HG03571 (cell line): ENCODE data around the gene AUTS2.
A peak's percentile ranks its signal among the peaks of the same experiment; 100 is the strongest.

Experiments
- ATAC-seq: cut with Tn5 transposase; IDR thresholded peaks from one replicate; pipeline ENCODE4 v1.9.1; 2021; ENCODE audit not compliant: unreplicated experiment

Gene AUTS2

GRCh38 chr7:69813637-69814240 lies 215.5 kb downstream of the AUTS2 start:
- no peak for ATAC-seq

DNA sequence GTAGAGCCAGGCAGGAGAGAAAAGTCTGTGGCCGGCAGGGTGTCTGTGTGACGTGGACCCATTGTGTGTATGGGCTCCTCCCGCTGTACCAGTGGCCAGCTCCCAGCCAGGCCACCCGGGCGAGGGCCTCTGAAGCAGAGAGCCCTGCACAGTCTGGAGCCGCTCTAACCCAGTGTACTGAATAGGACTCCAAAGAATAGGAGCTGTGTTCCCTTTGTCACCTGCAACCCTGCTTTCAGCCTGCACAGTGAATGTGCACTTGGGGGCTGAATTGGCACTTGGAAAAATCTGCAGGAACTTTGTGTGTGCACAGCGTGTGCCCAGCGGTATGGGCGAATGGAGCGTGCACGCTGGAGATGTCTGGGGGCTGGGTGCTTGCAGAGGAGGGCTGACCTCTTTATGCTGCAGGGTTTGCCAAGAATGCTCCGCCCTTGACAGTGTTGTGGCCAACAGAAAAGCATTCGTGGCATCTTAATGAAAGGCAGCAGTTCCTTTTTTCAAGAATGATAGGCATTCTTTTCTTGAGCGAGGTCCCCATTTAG lies 216.2 kb downstream of the AUTS2 start:
- ATAC-seq: no peak

DNA sequence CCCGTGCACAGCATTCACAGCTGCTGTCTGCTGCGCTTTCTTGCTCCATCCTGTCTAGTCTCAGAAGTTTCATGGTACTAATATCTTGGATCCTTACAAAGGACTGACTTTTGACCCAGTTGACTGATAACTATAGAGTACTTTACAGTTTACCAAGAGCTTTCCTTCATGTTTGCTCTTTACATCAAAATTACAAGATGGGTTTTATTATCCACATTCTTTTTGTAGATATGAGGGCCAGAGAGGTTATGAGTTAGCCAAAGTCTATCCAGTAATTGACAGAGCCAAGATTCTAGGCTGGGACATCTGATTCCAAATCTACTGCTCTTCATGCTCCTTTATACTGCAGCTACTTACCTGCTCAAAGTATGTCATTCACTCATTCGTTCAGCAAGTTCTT lies 218.2 kb downstream of the AUTS2 start:
- ATAC-seq: no peak

- ATAC-seq: no peak
These were observed 218.8 kb downstream of the AUTS2 start for GRCh38 chr7:69817121-69817520.

GRCh38 chr7:69817841-69818635 lies 219.8 kb downstream of the AUTS2 start:
- no peak for ATAC-seq

GRCh38 chr7:69818636-69819332 lies 220.5 kb downstream of the AUTS2 start:
- no peak for ATAC-seq

DNA sequence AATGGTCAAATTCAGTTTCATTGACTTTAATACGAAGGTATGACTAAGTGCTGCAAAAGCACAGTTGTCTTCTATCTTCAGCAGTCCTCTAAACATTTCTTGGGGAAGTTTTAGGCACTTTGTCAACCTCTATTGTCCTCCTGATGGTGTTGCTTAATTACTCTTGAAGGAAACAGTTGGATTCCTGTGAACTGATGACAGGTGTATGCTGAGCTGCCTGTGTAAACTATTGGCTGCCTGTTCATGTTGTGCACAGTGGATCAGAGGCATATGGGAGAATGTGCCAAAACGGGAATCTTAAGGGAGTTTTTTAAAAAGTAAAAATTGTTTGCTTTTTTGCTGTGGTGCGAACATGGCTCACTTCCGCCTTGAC lies 221.0 kb downstream of the AUTS2 start:
- ATAC-seq: no peak

- ATAC-seq: no peak
These were observed 222.4 kb downstream of the AUTS2 start for GRCh38 chr7:69820479-69821192.

DNA sequence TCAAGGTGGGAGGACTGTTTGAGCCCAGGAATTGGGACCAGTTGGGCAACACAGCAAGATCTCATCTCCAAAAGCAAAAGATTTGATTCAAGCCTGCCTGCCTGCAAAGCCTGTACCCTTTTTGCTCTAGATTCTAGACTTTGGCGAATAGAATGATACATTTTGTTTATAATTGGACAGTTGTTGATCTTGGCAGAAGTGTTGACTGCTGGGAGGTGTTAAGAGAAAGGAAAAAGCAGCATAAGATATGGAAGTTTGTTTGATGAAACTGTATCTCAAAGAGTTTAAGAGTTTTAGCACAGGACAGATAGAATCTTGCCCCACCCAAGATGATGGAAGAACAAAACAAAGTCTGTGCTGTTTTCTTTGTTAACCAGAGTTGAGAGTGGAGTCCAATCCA lies 224.1 kb downstream of the AUTS2 start:
- no peak for ATAC-seq

DNA sequence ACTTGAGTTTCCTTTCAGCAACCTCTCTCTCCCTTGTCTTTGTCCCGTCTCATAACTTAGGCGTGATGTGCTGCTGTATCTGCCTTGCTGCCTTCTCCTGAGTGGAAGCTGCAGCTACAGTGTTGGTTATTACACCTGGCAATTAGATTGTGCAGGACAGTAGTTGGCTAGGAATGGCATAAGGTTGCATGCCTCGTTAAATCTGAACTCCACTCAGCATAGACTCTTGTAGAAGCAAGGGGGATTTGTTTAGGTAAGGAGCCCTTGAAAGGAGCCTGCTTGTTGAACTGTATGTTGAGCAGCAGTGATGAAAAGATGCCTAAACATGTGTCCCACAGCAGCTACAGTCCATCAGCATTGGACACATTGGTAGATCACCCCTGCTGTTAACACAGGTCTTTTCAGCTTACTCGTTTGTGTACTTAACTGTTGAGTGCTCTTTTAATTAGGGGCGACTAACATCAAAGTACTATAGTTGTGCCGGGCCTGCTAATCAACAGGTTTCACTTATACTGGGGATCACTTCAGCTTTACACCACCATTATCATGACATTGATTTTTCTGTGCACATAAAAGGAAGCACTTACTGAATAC lies 225.0 kb downstream of the AUTS2 start:
- ATAC-seq: no peak

- ATAC-seq: no peak
These were observed 227.1 kb downstream of the AUTS2 start for GRCh38 chr7:69825113-69825972.

DNA sequence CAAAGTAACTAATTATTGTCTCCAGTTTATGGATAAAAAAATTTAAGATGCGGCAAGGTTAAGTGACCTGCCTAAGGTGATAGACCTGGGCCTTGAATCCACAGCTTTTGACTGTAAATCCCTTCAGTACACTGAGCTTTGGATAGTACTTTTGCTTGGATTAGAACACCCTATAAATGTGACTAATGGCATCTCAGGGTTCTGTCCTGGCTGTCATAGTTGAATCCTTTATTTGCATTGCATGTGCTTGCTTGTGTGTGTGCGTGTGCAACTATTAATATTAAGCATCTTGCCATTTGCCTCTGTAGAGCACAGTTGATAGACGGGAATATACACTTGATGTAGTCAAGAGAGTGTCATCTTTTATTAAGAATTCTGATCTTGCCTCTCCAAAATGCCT lies 228.0 kb downstream of the AUTS2 start:
- no peak for ATAC-seq

DNA sequence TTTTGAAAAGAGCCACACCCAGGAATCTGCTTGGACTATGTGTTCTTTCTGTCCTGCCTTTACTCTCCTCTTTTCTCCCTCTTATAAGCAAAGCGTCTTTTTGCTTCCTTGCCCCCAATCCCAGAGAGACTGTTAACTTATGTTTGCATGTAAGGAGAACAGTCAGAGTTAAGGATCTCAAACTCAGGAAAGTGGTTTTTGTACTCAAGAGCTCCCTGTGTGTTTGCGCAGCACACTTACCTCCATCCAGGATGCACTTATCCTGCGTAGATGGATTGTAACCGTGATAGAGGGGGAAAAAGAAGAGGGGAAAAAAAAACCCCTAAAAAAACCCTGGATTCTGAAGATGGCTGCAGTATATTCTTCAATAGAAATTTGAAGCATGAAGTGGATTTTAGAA lies 228.9 kb downstream of the AUTS2 start:
- no peak for ATAC-seq

- no peak for ATAC-seq
These were observed 229.3 kb downstream of the AUTS2 start for GRCh38 chr7:69827558-69827957.

- no peak for ATAC-seq
These were observed 234.1 kb downstream of the AUTS2 start for GRCh38 chr7:69832356-69832755.

GRCh38 chr7:69833964-69834363 lies 235.7 kb downstream of the AUTS2 start:
- no peak for ATAC-seq

GRCh38 chr7:69836702-69837101 lies 238.4 kb downstream of the AUTS2 start:
- no peak for ATAC-seq

DNA sequence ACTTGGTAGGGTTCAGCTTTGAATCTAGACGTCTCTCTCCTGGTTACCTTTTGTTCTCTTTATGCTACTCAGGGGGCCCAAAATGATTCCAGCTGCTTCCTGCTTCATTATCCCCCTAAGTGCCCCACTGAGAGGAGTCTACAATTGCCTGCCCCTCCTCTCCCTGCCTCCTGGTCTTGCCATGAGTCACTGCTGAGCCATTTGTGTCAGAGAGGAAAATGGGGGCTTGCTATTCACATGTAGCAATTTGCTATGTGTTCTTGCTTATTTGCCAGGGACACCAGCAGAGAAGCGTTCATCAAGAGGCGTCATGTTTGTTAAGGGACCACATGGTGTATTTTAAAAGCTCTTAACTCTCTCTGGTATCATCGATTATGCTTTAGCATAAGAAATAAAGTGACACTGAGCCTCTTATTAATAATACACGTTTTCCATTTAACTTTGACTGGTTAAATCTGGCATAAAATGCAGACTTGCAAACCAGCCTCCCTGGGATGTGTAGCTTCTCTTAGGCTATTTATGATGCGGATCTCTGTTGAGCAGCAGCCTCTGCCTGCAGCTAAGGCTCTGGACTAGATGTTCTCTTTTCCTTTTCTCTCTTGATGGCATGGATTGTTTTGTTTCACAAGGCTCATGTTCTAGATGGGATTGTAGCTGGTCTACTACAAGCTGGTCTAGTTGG lies 239.3 kb downstream of the AUTS2 start:
- ATAC-seq: no peak

DNA sequence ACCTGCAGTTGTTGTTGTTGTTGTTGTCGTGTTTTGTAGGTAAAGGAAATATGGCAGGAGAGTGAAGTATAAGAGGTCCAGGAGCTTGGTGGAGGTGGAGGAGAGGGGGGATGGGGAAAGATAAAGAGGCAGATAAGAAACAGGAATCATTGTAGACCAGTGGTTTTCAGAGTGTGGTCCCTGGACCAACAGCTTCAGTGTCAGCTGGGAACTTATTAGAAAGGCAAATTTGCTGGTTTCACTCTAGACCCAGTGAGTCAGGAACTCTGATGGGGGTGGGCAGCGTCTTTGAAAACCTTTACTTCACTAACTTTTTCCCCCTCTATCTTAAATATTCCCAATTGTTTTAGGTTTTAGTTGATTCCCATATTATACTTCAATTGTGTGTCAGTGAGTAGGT lies 241.5 kb downstream of the AUTS2 start:
- ATAC-seq: peak; percentile 56
